Mesodermal cell (in vitro differentiated cells): Measurements from ENCODE around the gene TAS1R2.

Source experiments
- H3K27ac ChIP-seq: 2 replicates; pipeline ENCODE4 v1.7.0; 2013; ENCODE audit warnings: mild to moderate bottlenecking, low read depth, low read length, moderate library complexity; ENCODE audit not compliant: severe bottlenecking
- H3K36me3 ChIP-seq: 2 replicates; pipeline ENCODE4 v1.7.1; 2013; ENCODE audit warnings: mild to moderate bottlenecking, low read length, moderate library complexity; ENCODE audit not compliant: control insufficient read depth, insufficient read depth
- H3K4me1 ChIP-seq: one replicate; pipeline ENCODE4 v1.7.1; 2013; ENCODE audit warnings: mild to moderate bottlenecking, low read length; ENCODE audit not compliant: insufficient read depth, control insufficient read depth, poor library complexity, severe bottlenecking
- H3K4me3 ChIP-seq: 2 replicates; pipeline ENCODE4 v1.7.0; 2013; ENCODE audit warnings: low read length, control low read depth, mild to moderate bottlenecking; ENCODE audit not compliant: insufficient read depth, poor library complexity, severe bottlenecking; ENCODE audit errors: extremely low read depth
- H3K9me3 ChIP-seq: 2 replicates; pipeline ENCODE4 v1.7.1; 2013; ENCODE audit warnings: mild to moderate bottlenecking, low read length, moderate library complexity; ENCODE audit not compliant: control insufficient read depth
- WGBS, 2 experiments: methylation state at CpG; one replicate each; pipeline ENCODE4 v1.1.5; 2013; ENCODE audit warnings: missing lambda C conversion rate in 2 of 2; ENCODE audit not compliant: insufficient coverage in 2 of 2; 5-methylcytosine and 5-hydroxymethylcytosine counted together

The TAS1R2 gene

DNA sequence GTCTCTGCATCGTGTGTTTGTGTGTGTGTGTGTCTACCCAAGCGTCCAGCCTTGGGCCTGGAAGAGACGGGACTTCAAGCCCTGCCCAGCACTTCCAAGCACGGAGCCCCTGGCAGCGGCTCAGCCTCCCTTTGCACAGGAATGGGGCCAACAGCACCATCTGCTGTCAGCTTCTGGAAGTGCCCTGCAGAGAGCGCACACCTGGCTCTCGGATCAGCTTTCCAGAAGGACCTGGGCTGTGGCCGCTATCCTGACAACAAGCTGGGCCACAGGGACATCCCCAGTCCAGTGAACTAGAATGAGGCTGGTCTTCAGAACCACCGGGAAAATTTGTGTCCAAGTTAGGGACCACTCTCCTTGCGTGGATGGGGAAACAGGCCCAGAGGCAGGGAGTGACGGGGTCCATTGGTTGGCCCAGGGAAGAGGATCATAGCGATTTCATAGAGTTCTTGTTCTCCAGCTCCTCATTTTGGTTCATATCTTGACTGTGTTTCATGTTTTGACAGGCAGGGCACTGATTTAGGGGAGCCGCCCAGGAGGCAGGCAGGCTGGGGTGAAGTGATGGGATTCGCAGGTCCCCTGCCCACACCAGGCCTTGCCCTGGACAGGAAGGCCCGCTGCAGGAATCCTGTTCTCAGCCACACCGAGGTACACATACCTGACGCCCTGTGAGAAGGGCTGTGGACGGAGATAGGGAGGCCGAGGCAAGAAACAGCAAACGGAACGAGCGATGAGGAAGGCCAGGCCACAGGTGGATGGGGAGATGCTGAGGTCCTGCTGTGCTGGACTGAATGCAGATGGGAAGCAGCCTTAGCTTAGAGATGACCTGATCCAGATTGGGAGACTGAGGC, 38.4 kb downstream of the TAS1R2 start:
- H3K4me3 ChIP-seq = no peak overlapping the region
- 55 to 70% methylated on average over 14 to 22 of the region's 22 CpGs for WGBS, 2 experiments
- H3K27ac ChIP-seq = no peak overlapping the region
- no peaks in the 10 kb centered on the region for H3K36me3 ChIP-seq
- no peaks in the 10 kb centered on the region for H3K9me3 ChIP-seq
- no peaks in the 10 kb centered on the region for H3K4me1 ChIP-seq

- H3K4me1 ChIP-seq = no peaks in the 10 kb centered on the region
- H3K9me3 ChIP-seq = no peaks in the 10 kb centered on the region
- no peaks in the 10 kb centered on the region for H3K36me3 ChIP-seq
- 76 to 83% methylated on average over 23 to 35 of the region's 38 CpGs for WGBS, 2 experiments
- no peak overlapping the region for H3K4me3 ChIP-seq
- no peak overlapping the region for H3K27ac ChIP-seq
Observed at GRCh38 chr1:18819986-18820790, 39.3 kb downstream of the TAS1R2 start.

- WGBS, 2 experiments = 39 to 68% methylated on average over 3 to 8 of the region's 12 CpGs
- Histone ChIP-seq H3K4me1 (peaks cover 4% of the 10 kb centered on the region), H3K9me3 (no peaks in the 10 kb centered on the region), H3K36me3 (no peaks in the 10 kb centered on the region), H3K27ac (no peak overlapping the region), H3K4me3 (no peak overlapping the region)
Observed at GRCh38 chr1:18819203-18819602, 40.3 kb downstream of the TAS1R2 start.

- Histone ChIP-seq H3K4me1 (peaks cover 4% of the 10 kb centered on the region), H3K27ac (no peak overlapping the region), H3K36me3 (no peaks in the 10 kb centered on the region), H3K9me3 (no peaks in the 10 kb centered on the region), H3K4me3 (no peak overlapping the region)
- 77 to 79% methylated on average over 18 to 21 of the region's 22 CpGs for WGBS, 2 experiments
Observed at GRCh38 chr1:18817795-18818435, 41.5 kb downstream of the TAS1R2 start.

GRCh38 chr1:18817316-18817715, 42.1 kb downstream of the TAS1R2 start:
- peaks cover 4% of the 10 kb centered on the region for H3K4me1 ChIP-seq
- H3K27ac ChIP-seq = no peak overlapping the region
- H3K9me3 ChIP-seq = no peaks in the 10 kb centered on the region
- WGBS, 2 experiments = 78 to 85% methylated on average over 3 of the region's 3 CpGs
- no peaks in the 10 kb centered on the region for H3K36me3 ChIP-seq
- no peak overlapping the region for H3K4me3 ChIP-seq

DNA sequence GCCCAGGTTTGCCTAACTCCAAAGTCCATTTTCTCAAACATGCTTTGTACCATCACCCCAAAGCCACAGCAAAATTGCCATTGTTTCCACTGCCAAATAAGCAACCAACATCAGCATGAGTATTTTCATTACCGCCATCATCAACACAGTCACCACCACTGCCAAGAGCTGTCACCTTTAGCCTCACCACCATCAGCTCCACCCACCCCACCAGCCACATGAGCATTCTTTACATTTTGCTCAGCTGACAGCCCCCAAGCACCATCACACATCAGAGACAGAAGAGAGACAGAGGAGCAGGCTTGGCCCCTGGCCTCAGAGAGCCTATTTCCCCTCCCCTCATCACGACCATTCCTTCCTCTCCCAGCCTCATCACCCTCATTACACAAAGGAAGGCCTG, 42.7 kb downstream of the TAS1R2 start:
- no peaks in the 10 kb centered on the region for H3K36me3 ChIP-seq
- H3K27ac ChIP-seq = no peak overlapping the region
- no peak overlapping the region for H3K4me3 ChIP-seq
- H3K9me3 ChIP-seq = no peaks in the 10 kb centered on the region
- H3K4me1 ChIP-seq = peaks cover 4% of the 10 kb centered on the region
- WGBS, 2 experiments = 72 to 75% methylated on average over 1 to 2 of the region's 2 CpGs

DNA sequence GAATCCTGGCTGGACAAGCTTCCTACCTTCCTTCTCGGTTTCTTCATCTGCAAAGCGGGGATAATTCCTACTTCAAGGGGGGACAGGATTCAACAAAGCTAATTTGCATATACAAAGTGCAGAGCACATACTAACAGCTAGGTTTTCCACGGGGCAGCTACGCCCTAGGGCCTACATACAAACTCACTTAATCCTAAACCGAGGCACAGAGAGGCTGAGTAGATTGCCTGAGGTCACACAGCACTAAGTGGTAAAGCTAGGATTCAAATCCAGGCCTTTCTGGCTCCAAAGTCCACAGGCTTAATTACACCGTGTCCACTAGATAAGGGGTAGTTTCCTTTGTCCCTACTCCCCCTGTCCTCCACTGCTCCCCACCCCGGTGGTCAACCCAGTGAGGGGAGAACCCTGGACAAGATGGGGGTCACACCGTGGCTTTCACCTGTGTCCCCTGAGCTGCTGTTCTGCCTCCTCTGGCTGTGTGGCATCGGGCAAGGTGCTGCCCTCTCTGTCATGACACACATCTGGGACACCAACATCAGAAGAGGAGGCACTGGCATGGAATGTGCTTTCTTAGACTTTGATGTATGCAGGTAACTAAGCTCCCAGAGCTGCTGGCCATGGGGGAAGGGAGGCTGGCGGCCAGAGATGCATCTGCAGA, 44.5 kb downstream of the TAS1R2 start:
- Histone ChIP-seq H3K9me3 (no peaks in the 10 kb centered on the region), H3K4me3 (no peak overlapping the region), H3K36me3 (no peaks in the 10 kb centered on the region), H3K4me1 (peaks cover 4% of the 10 kb centered on the region), H3K27ac (no peak overlapping the region)
- WGBS, 2 experiments = 81 to 90% methylated on average over 7 to 9 of the region's 10 CpGs

- Histone ChIP-seq H3K9me3 (no peaks in the 10 kb centered on the region), H3K27ac (no peak overlapping the region), H3K4me1 (peaks cover 4% of the 10 kb centered on the region), H3K36me3 (no peaks in the 10 kb centered on the region), H3K4me3 (no peak overlapping the region)
- WGBS, 2 experiments = 64 to 74% methylated on average over 3 to 4 of the region's 6 CpGs
Observed at GRCh38 chr1:18814425-18814824, 45.0 kb downstream of the TAS1R2 start.

DNA sequence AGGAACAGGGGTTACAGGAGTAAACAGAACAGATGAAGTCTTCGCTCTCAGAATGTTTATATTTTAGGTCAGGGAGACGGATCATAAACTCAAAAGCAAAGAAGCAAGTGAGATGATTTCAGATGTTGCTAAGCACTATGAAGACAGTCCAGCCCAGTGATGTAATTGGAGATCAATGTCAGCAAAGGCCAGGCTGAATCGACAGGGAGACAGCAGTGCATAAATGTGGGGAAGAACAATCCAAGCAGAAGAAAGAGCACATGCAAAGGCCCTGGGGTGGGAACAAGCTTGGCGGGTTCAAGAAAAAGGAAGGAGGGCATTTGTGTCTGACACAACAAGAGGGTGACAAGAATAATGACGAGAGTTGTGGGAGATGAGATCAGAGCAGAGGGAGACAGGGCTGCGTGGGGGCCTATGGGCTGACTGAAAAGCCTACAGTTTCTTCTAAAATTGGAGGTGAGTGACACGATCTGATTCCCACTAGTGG, 47.0 kb downstream of the TAS1R2 start:
- 92% methylated on average over 7 of the region's 7 CpGs for WGBS, 2 experiments
- Histone ChIP-seq H3K4me1 (peaks cover 4% of the 10 kb centered on the region), H3K27ac (no peak overlapping the region)

DNA sequence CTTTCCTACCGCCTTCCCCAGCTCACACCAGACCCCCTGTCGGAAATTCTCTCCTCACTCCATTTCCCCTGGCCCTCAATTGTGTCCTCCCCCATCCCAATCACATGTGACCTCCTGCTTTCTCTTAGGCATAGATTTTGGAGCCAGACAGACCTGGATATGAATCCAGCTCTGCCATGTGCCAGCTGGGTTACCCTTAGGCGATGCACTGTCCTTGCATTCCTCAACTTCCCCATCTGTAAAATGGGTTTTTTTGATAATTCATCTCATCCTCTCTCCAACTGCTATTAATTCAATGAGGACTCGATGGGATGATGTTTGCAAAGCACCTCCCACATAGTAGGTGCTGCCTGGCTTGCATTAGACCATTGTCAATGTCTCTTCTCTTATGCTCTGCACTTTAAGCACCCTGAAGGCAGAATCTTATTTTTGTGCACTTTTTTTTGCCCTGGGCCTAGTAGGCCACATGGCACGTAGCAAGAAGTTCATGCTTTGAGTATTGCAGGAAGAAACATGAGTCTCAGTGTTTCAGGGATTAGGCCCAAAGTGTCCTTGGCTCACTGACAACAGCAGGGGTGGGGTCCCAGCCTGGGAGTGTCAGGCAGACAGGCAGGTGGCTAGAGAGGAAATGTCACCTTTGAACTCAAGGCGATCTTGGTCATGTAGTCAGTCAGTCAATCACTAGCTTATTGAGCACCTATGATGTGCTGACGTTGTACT, 47.6 kb downstream of the TAS1R2 start:
- Histone ChIP-seq H3K27ac (no peak overlapping the region), H3K4me1 (peaks cover 4% of the 10 kb centered on the region), H3K36me3 (no peaks in the 10 kb centered on the region), H3K9me3 (no peaks in the 10 kb centered on the region), H3K4me3 (no peak overlapping the region)
- WGBS, 2 experiments = 77 to 92% methylated on average over 6 to 7 of the region's 7 CpGs

More for the DNA sequence above, 47.0 kb downstream of the TAS1R2 start:
- Histone ChIP-seq H3K36me3 (no peaks in the 10 kb centered on the region), H3K4me3 (no peak overlapping the region), H3K9me3 (no peaks in the 10 kb centered on the region)
